NCI-H2107 (cell line): ENCODE measurements around the gene GTPBP10.
A peak's percentile ranks its signal among the peaks of the same experiment; 100 is the strongest.
"Not testable (repeated sequence)": the region's sequence is repeated elsewhere in the genome, so short reads cannot be mapped to it uniquely, and the experiment has no call there.

Experiments used
- DNase-seq: peaks from one replicate; lab custom pipeline; 2025; lab: John Stamatoyannopoulos, UW

The GTPBP10 gene, protein sequence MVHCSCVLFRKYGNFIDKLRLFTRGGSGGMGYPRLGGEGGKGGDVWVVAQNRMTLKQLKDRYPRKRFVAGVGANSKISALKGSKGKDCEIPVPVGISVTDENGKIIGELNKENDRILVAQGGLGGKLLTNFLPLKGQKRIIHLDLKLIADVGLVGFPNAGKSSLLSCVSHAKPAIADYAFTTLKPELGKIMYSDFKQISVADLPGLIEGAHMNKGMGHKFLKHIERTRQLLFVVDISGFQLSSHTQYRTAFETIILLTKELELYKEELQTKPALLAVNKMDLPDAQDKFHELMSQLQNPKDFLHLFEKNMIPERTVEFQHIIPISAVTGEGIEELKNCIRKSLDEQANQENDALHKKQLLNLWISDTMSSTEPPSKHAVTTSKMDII

DNA sequence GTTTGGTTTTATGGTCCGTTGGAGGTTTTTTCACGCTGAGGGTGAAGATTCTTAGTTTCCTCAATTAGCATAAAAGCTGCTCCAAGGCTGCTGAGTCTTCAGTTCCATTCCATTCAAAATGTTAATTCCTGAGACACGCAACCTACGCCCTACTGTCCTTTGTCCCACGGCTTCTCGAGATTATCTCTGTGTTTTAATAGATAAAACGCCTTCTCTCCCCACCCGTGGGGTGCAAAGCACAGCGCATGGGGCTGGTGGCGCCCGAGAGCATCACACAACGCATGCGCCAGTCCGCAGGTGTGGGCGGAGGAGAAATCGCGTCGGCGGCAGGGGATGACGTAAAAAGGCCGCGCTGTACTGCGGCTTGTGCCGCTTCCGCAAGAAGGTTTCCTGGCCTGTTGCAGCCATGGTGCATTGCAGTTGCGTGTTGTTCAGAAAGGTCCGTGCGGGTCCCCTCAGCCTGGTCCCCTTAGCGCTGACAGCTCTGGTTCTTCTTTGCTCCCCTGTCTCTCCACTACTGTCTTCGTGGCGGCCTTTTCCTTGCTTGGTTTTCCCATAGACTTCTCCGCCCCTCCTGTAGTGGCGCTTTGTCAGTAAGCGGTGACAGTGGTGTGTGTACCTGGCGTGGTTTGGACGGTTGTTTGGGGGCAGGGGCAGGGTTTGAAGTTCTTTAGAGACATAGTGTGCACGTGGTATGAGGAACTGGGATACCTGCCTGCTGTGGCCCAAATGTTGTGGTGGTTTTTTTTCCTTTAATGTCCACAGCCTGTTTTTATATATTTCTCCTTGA is at the start of gene GTPBP10:
GTPBP10 (plus strand) TSS at position 381 of the 790 bp plus-strand sequence; CDS start at position 407, 26 bp downstream.
- DNase-seq: peak; percentile 90

DNA sequence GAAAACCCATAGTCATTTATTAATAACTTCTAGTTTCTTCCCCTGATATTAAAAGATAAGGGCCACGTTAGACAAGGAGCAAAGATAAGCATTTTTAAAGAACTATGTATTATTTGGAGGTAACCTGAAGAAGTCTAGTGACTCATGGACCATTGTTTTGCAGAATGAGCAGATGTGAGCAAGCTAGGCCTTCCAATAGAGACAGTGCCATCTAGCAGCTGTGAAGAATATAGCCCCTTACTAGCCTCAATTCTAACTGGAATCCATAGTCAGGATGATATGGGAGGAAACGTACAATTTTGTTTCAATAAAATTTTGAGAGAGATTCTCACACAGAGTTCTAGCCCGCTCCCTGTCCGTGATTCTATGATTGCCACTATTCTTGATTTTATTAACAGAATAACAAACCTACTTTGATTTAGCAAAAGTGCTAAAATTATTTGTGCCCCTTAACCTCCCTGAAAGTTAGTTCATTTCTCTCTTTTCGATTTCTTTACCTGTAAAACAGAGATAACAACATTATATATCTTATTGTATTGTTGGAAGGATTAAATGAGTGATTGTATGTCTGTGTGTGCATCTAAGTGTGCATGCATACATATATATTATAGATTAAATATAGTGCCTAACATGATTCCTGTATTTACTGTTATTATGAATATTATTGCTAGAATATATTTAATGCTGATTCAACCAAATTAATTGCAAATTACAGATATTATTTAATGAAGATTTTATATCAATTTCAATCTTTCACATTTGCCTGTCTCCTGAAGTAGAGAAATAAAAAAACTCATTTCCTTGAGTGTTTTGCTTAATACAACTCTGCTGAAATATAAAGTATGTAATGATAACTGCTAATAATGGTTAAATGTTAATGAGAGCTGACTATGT is 48.1 kb upstream of the GTPBP10 start:
- no peak for DNase-seq

DNA sequence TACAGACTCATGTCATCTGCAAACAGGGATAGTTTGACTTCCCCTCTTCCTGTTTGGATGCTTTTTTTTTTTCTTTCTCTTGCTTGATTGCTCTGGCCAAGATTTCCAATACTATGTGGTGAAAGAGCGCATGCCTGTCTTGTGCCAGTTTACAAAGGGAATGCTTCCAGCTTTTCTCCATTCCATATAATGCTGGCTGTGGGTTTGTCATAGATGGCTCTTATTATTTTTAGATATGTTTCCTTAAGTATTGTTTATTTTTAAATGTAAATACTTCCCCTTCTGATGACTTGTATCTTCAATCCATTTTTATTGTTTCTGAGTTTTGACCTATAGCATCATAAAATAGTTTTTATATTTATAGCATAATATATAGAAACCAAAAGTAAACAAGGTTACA is 43.3 kb upstream of the GTPBP10 start:
- DNase-seq: no peak

DNA sequence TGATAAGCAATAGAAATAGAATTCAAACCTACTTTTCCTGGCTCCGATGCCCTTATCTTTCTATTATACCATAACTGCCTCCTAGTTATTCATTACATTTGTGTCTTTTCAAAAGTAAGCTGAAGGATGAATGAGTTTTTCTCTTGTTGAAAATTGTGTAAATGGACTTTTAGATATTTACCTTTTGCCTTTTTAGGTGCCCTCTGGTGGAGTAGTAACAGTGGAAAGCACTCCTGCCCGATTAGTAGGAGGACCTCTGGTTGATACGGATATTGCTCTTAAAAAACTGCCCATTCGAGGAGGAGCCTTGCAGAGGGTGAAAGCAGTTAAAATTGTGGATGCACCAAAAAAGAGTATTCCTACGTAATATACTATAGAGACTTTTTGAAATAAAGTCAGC is 36.6 kb upstream of the GTPBP10 start:
- DNase-seq: no peak

DNA sequence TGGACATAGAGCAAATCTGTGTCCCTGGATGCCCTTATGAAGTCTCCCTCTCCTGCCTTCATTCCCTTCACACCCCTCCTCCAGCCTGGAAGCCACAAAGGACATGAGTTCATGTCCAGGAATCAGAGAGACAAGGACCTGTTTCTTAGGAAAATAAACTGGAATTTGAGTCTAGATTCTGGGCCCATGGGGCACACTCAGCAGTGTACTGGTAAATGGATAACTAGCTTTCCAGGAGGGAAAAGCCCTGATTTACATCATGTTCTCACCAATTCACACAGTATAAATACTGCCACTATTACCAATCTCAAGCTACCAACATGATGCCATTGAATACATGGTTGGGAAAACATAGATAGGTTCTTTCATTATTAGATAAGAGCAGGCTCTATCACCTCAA is 35.3 kb upstream of the GTPBP10 start:
- no peak for DNase-seq

DNA sequence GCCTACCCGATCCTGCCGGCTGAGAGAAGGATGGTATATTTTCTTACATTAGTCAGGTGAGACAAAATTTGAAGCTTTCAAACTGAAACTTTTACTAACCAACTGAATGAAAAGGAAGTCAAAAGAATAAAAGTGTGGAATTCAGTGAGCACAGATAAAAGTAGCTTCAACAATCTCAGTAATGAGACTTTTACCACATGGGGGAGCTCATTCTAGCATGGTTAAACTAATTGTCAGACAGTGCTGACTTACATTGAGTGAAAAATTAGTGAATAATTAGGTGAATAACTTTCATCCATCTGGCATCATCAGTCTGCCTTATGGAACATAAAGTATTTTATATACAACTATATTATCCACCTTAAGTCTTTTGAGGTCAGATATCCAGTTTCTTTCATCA is 33.8 kb upstream of the GTPBP10 start:
- no peak for DNase-seq

DNA sequence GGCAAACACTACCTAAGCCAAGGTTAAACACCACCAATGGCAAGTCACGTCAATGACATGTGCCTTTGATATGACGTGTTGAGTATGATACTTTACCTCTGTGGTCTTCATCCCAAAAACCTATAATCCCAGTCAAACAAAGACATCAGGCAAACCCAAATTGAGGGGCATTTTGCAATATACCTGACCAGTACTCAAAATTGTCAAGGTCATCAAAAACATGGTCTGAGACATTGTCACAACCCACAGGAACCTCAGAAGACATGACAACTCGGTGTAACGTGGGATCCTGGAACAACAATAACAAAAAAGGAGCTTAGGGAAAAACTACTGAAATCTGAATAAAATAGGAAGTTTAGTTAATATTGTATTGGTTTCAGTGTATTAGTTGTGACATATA is 32.6 kb upstream of the GTPBP10 start:
- no peak for DNase-seq

DNA sequence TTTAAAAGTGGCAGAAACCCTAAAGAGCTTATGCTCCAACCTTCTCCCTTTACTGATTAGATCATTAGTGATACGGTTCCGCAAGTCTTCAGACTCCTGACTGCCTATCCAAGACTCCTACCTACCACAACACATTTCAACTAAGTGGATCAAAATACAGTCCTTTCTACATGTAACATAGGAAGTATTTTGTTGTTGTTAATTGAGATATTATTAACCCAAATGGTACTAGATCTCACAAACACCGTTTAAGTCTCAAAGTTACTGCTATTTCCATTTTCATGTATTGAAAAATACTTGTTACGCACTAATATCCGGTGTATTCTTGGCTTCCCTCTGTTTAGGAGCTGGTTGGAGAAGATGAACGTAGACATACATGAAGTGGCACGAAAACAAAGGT is 26.5 kb upstream of the GTPBP10 start:
- no peak for DNase-seq

DNA sequence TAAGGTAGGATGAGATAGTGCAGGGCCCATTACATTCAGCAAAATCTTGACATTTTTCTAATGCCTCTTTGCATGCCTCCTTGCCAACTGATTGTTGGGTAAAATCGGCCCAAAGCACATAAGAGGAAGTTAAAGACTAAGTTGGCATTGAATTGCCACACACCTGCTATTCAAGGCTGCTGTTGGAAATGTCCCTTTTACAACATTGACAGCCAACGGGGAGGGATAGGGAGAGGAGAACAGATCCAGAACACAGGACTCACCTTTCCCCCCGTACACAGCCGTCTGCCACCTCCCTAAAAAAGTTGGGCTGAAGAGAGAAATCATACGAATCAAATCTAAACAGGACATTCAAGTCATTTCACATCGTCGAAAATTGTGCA is 26.1 kb upstream of the GTPBP10 start:
- no peak for DNase-seq

DNA sequence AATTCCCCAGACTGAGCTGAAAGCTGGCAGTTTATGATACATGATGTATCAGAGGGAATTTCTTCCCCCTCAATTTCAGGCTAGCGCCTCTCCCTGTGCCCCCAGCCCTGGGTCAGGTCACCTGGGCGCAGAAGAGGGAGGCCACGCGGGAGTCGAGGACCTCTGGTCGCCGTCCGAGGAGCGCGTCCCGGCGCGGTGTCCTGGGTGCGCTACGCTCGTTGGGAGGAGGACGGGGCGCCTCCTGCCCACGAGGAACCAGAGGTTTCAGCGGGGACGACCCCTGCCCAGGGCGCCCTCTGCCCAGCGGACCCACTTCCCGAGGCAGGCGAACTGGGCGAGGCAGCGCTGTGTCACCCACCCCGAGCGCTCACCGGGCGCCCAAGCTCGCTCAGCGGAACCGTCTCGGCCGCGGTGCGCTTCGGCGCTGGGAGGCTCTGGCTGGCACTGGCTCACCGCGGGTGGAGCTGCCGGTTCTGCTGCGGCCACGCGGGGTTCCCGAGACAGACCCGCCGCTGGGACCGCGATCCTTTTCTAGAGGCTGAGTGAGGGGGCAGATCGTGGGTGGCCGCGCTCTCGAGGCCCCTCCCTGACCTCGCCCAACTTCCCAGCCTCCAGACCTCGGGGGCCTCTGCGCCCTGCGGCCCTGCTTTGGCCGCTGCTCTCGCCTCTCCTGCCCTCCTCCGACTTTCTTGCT is 25.6 kb upstream of the GTPBP10 start, which contains the start of gene FAM237B:
FAM237B (minus strand) TSS at position 504 of the 694 bp plus-strand sequence. CDS start 1,556 bp downstream, outside the sequence.
- no peak for DNase-seq

DNA sequence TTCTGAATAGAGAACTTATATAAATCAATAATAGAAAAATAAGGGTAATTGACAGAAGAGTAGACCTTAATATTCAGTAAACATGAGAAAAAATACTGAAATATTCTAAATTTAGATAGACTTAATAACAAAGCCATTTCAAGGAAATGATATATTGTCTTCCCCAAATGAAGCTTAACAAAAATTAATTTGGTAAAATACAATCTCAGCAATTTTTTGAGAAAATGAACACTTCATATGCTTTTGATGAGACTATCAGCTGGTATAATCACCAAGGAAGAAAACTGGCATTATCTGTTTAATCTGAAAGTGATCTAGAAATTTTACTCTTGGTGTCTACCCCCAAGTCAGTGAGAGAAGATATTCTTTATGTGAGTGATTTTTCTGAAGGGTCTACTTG is 23.7 kb upstream of the GTPBP10 start:
- no peak for DNase-seq

DNA sequence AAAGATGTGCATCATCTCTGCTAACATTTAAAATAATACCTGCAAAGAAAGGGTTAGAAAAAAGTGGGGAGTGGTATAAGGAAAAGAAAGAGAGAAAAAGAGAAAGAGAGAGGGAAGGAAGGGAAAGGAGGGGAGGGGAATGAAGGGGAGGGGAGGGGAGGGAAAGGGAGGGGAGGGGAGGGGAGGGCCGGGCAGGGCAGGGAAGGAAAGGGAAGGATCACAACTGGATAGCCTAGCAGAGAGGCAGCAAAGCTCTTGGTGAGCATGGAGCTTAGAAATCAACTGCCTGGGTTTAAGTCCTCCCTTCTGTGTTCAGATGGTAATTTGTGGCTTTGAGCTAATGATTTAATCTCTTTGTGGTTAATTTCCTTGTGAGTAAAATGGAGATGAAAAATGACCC is 20.0 kb upstream of the GTPBP10 start:
- no peak for DNase-seq

DNA sequence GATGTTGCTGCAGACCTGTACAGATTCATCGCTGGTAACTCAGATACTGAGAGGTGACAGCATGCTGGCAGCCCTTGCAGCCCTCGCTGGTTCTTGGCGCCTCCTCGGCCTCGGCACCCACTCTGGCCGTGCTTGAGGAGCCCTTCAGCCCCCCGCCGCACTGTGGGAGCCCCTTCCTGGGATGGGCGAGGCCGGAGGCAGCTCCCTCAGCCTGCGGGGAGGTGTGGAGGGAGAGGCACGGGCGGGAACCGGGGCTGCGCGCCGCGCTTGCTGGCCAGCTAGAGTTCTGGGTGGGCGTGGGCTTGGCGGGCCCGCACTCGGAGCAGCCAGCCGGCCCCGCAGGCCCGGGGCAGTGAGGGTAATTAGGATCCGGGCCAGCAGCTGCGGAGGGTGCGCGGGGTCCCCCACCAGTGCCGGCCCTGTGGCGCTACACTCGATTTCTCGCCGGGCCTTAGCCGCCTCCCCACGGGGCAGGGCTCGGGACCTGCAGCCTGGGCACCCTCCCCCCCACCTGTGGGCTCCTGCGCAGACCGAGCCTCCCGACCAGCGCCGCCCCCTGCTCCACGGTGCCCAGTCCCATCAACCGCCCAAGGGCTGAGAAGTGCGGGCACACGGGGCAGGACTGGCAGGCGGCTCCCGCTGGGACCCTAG is 12.2 kb upstream of the GTPBP10 start:
- no peak for DNase-seq

DNA sequence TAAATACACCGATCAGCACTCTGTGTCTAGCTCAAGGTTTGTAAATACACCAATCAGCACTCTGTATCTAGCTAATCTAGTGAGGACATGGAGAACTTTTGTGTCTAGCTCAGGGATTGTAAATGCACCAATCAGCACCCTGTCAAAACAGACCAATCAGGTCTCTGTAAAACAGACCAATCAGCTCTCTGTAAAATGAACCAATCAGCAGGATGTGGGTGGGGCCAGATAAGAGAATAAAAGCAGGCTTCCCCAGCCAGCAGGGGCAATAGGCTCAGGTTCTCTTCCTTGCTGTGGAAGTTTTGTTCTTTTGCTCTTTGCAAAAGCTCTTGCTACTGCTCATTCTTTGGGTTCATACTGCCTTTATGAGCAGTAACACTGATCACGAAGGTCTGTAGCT is 11.6 kb upstream of the GTPBP10 start:
- not testable (repeated sequence) for DNase-seq

DNA sequence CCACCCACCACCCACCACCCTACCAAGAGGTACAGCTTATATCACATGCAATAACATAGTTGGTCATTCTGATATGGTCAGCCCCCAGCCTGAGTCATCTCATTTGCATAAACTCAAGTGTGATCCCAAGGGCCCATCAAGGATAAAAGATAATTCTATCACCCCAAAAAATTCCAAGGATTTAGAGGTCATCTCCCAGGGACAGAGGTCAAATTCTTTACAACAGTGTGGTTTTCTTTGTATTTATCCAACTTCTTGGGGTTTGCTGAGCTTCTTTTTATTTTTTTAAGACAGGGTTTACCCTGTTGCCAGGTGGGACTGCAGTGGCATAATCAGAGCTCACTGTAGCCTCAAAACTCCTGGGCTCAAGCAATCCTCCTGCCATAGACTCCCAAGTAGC is 9.4 kb upstream of the GTPBP10 start:
- no peak for DNase-seq

DNA sequence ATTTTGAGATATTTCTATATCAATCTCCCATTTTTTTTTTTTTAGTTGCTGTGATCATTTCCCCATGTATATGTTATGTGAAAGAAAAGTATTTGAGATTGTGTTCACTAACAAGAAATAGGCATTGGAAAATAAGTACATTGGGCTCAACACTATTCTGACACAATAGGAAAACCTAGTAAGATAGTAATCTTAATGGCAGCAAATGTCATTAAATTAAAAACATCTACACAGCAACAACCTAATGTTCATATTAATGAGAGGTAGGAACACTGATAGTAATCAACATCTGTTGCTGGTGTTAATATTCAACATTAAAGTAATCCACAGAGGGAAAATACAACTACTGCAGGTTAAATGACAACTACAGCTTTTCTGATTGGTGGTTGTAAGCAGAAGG is 1.5 kb upstream of the GTPBP10 start:
- no peak for DNase-seq

DNA sequence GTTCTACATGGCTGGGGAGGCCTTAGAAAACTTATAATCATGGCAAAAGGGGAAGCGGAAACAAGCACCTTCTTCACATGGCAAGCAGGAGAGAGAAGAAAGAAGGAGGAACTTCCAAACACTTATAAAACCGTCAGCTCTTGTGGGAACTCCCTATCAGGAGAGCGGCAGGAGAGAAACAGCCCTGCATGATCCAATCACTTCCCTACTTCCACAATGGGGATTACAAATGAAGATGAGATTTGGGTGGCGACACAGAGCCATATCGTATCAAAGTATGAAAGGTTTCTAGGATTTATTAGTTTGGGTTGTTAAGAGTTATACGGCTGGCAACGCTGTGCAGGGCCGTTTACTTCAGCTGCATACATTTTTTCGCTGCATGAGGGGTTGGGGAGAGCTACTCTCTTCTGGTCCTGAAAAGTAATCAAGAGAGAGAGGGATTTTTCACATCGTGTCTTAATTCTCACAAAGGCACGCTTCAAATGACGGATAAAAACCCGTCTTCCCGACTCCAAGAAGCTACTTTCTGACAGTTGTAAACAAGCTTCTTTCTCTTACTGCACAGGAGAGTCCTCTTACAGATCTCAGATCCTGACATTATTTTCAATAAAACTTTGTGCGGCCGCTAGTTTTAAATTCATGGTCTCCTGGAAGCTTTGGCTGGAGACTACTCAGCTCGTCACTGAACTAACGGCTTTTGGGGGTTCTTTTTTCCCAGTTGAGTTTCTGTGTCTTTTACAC is 751 bp upstream of the GTPBP10 start:
- DNase-seq: no peak

DNA sequence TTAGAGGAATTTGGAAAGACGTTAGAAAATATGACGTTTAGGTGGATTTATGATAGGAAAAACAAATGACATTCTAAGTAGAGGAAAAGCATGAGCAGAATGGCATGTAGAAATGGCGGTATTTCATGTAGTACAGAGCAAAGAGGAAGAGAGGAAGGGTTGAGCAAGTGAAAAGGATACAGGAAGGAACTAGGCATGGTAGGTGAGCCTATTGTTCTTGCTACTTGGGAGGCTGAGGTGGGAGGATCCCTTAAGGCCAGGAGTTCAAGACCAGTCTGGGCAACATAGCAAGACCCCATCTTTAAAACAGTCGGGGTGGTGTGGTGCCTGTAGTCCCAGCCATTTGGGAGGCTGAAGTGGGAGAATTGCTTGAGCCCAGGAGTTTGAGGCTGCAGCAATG is 1.2 kb downstream of the GTPBP10 start:
- DNase-seq: no peak

DNA sequence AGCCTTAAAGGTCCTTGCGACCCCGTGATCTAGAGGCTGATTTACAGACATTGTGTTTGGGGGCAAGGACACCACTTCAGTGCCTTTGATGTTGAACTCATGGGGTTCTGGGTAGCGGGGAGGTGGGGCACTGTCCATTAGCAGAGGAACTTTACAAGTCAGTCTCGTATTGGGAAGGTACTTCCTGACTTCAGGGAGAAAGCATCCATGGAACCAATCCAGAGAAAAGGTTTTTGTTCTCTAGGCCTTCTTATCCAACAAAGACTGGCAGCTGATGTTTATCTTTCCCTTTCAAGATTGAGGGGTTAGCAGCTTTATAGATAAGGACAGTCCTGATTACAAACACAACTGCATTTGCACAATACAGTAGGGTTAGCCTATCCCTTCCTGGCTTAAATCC is 2.8 kb downstream of the GTPBP10 start:
- DNase-seq: no peak

DNA sequence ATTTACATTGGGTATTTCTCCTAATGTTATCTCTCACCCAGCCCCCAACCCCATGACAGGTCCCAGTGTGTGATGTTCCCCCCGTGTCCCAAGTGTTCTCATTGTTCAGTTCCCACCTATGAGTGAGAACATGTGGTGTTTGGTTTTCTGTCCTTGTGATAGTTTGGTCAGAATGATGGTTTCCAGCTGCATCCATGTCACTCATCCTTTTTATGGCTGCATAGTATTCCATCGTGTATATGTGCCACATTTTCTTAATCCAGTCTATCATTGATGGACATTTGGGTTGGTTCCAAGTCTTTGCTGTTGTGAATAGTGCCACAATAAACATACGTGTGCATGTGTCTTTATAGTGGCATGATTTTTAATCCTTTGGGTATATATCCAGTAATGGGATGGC is 3.5 kb downstream of the GTPBP10 start:
- DNase-seq: not testable (repeated sequence)
